ENCODE data around the gene UBE2H. TPM values are rescaled to one million over a fixed set of nuclear protein-coding genes. Genes with fewer than 3 reads are reported as not detected.

The UBE2H gene
- polyA plus RNA-seq, 1 of the 3 experiments (the other 2 are of a cell fraction), result 129 TPM

GRCh38 chr7:129825209-129825970, 127.4 kb downstream of the UBE2H start (continued):
- TF ChIP-seq RAD21 (IDR thresholded peaks at IDR 0.05; ENCODE audit: low read length) (peak; percentile 74), FOXJ3 (CRISPR knock-in tag; IDR thresholded peaks at IDR 0.05) (peak; percentile 21), MEF2A (IDR thresholded peaks at IDR 0.05; ENCODE audit: borderline replicate concordance, low read depth) (no peak), JUND (IDR thresholded peaks at IDR 0.05) (no peak; the same call in 1 of the 2 replicates), PBX3 (IDR thresholded peaks at IDR 0.05) (no peak), EP300 (IDR thresholded peaks at IDR 0.05; ENCODE audit: borderline replicate concordance in 1 of 2, low read depth in 1 of 2, low read length in 1 of 2) (no peak), POLR2AphosphoS5 (IDR thresholded peaks at IDR 0.05; ENCODE audit: low read depth, low read length) (peak; percentile 60), ZBTB33 (IDR thresholded peaks at IDR 0.05; ENCODE audit: borderline replicate concordance, low read depth) (no peak), CHD2 (IDR thresholded peaks at IDR 0.05; ENCODE audit: low read length, partially characterized antibody) (no peak)

- ChIA-PET POLR2A (interaction anchor here (1.0 to 1.4 kb wide), 7 partner anchors 13 to 213 kb away, joined by 3 to 4 read pairs (median 3); partner anchors contain the start of gene NRF1), CTCF (interaction anchor here (0.6 to 9.3 kb wide), 78 partner anchors 7 to 561 kb away, joined by 3 to 187 read pairs (median 5); no protein-coding TSS in a partner anchor)
- Histone ChIP-seq H3K9me3 (no peaks in the 10 kb centered on the region), H3K4me3 (ENCODE audit: low read depth in 2 of 2, low read length in 1 of 2) (peak overlapping the region; percentile 60 to 61), H3K4me2 (peak overlapping the region; percentile 92), H3K27me3 (ENCODE audit: insufficient read depth) (no peaks in the 10 kb centered on the region), H3K4me1 (ENCODE audit: control insufficient read depth in 1 of 2, insufficient read depth in 2 of 2, low read depth in 1 of 2, low read length in 1 of 2) (peaks cover 0 to 7% of the 10 kb centered on the region in 2 experiments; a peak in 1 of 4 replicates), H3K36me3 (replicated peaks in 1 of 2; ENCODE audit: control insufficient read depth in 1 of 2, insufficient read depth in 2 of 2, low read length in 1 of 2) (peaks cover 14 to 18% of the 10 kb centered on the region in 2 experiments), H2AFZ (ENCODE audit: low read depth) (peak overlapping the region; percentile 60; the same call in 1 of the 2 replicates), H3F3A (replicated peaks; ENCODE audit: insufficient read depth) (peaks cover 20% of the 10 kb centered on the region), H3K27ac (ENCODE audit: low read depth in 2 of 2, low read length in 1 of 2) (peak overlapping the region; percentile 73 to 85), H4K20me1 (ENCODE audit: insufficient read depth) (no peaks in the 10 kb centered on the region), H3K9ac (peak overlapping the region; percentile 84), H3K9me2 (no peaks in the 10 kb centered on the region), H3K79me2 (ENCODE audit: insufficient read depth) (no peaks in the 10 kb centered on the region; the same call in 1 of the 2 replicates)
- 40% methylated on average over 26 of the region's 28 CpGs for WGBS (ENCODE audit: low lambda C conversion rate)
- DNase-seq, result no peak
- TF ChIP-seq RAD21 (IDR thresholded peaks at IDR 0.05; ENCODE audit: low read length) (peak; percentile 44; the same call in 1 of the 2 replicates), SIN3A (IDR thresholded peaks at IDR 0.05; ENCODE audit: borderline replicate concordance, low read depth, low read length) (peak; percentile 24; the same call in 1 of the 2 replicates), PBX3 (IDR thresholded peaks at IDR 0.05) (peak; percentile 67), JUND (IDR thresholded peaks at IDR 0.05) (no peak), MXI1 (IDR thresholded peaks at IDR 0.05; ENCODE audit: low read depth, low read length) (no peak), TEAD4 (IDR thresholded peaks at IDR 0.05; ENCODE audit: borderline replicate concordance, insufficient read depth) (no peak), SMC3 (IDR thresholded peaks at IDR 0.05; ENCODE audit: low read depth, low read length) (peak; percentile 30), FOXM1 (IDR thresholded peaks at IDR 0.05; ENCODE audit: low read depth) (no peak), RXRA (IDR thresholded peaks at IDR 0.05; ENCODE audit: borderline replicate concordance, low read depth) (no peak), FOXJ3 (CRISPR knock-in tag; IDR thresholded peaks at IDR 0.05) (no peak), CTCF (IDR thresholded peaks at IDR 0.05) (peak; percentile 44), ELF1 (IDR thresholded peaks at IDR 0.05) (no peak), POLR2AphosphoS5 (IDR thresholded peaks at IDR 0.05; ENCODE audit: low read depth, low read length) (no peak; the same call in none of the 2 replicates)
These were observed 128.2 kb downstream of the UBE2H start for GRCh38 chr7:129824291-129825208.

Measured in SK-N-SH (cell line).